Caco-2 (cell line): ENCODE results near the gene ORMDL2. TPM values are rescaled to one million over a fixed set of nuclear protein-coding genes. Genes with fewer than 3 reads are reported as not detected.
"Not testable (repeated sequence)": the region's sequence is repeated elsewhere in the genome, so short reads cannot be mapped to it uniquely, and the experiment has no call there.

Experiments
- BruUV-seq: library from RNA; stranded (reverse); fragments of 400-500 nt; replicated peaks from 2 replicates; lab custom pipeline; 2021; lab: Mats Ljungman, UMichigan
- CTCF ChIA-PET: fragments of 300-600 bp; sonication (Branson Sonifier 250); formaldehyde crosslinking; loops from one replicate; lab custom pipeline; 2022; ENCODE audit warnings: antibody characterized with exemption; lab: Charles Lee
- POLR2A ChIA-PET: fragments of 300-600 bp; sonication (Branson Sonifier 250); formaldehyde crosslinking; loops from one replicate; lab custom pipeline; 2022; ENCODE audit warnings: antibody characterized with exemption; lab: Charles Lee
- DNase-seq, 2 experiments: peaks; one replicate each; pipeline versions ENCODE4 v3.0.0 to v3.0.0-alpha.2; 2020 to 2022
- H3K27me3 ChIP-seq: replicated peaks from 2 replicates; pipeline ENCODE4 v1.6.0; 2011; ENCODE audit warnings: low read length; ENCODE audit not compliant: control insufficient read depth, insufficient read depth
- H3K36me3 ChIP-seq: 2 replicates; pipeline ENCODE4 v1.5.1; 2011; ENCODE audit warnings: low read length; ENCODE audit not compliant: control insufficient read depth, insufficient read depth
- H3K4me1 ChIP-seq: fragments of 250-450 bp; sonication (Bioruptor Pico); 2 replicates; pipeline ENCODE4 v1.5.1; 2020; ENCODE audit warnings: mild to moderate bottlenecking
- H3K4me3 ChIP-seq: 2 replicates; pipeline ENCODE4 v1.5.1; 2011; ENCODE audit warnings: low read depth, mild to moderate bottlenecking, control low read depth, low read length
- H3K9me3 ChIP-seq: fragments of 250-450 bp; sonication (Bioruptor Pico); 2 replicates; pipeline ENCODE4 v1.5.1; 2020; ENCODE audit warnings: mild to moderate bottlenecking, moderate library complexity
- H3K27ac Mint-ChIP-seq: one replicate; pipeline ENCODE4 v1.8.0; 2022; ENCODE audit warnings: mixed read lengths; ENCODE audit not compliant: unreplicated experiment
- H3K27me3 Mint-ChIP-seq: one replicate; pipeline ENCODE4 v1.8.0; 2022; ENCODE audit warnings: mixed read lengths; ENCODE audit not compliant: insufficient read depth, unreplicated experiment
- H3K36me3 Mint-ChIP-seq: one replicate; pipeline ENCODE4 v1.8.0; 2022; ENCODE audit warnings: mild to moderate bottlenecking, mixed read lengths; ENCODE audit not compliant: insufficient read depth, unreplicated experiment
- H3K4me1 Mint-ChIP-seq: one replicate; pipeline ENCODE4 v1.8.0; 2022; ENCODE audit warnings: low read depth, mixed read lengths; ENCODE audit not compliant: unreplicated experiment
- H3K4me3 Mint-ChIP-seq: one replicate; pipeline ENCODE4 v1.8.0; 2022; ENCODE audit warnings: mild to moderate bottlenecking, moderate library complexity, mixed read lengths; ENCODE audit not compliant: unreplicated experiment
- H3K9me3 Mint-ChIP-seq: one replicate; pipeline ENCODE4 v1.8.0; 2022; ENCODE audit warnings: mixed read lengths; ENCODE audit not compliant: unreplicated experiment
- CTCF ChIP-seq, 2 experiments: fragments of 200-600 bp in 1 of 2; IDR thresholded peaks; 1 replicate in 1 of 2; 2 replicates in 1 of 2; pipeline versions ENCODE4 v1.5.1 to v1.8.0; 2011 to 2022; ENCODE audit warnings: antibody characterized with exemption in 1 of 2, control low read depth in 1 of 2, inconsistent platforms in 1 of 2, low read depth in 1 of 2, low read length in 1 of 2, mild to moderate bottlenecking in 1 of 2, moderate library complexity in 1 of 2; ENCODE audit not compliant: insufficient read depth in 1 of 2, severe bottlenecking in 1 of 2, unreplicated experiment in 1 of 2
- intact Hi-C: fragments of 100-400 bp; cut with micrococcal nuclease; formaldehyde crosslinking; loops from one replicate; pipeline ENCODE4 v1.10.0; 2022; ENCODE audit not compliant: unreplicated experiment
- total RNA-seq: library from RNA; stranded (reverse); gene quantifications from 2 replicates; pipeline ENCODE4 v1.2.3, GENCODE V29; 2022

The ORMDL2 gene
- total RNA-seq, 1 experiment from 2014 or later = 44.0 TPM

- Mint-ChIP-seq H3K4me1 (no peaks in the 10 kb centered on the region), H3K27me3 (no peaks in the 10 kb centered on the region), H3K9me3 (no peaks in the 10 kb centered on the region), H3K36me3 (no peaks in the 10 kb centered on the region), H3K27ac (no peak overlapping the region), H3K4me3 (no peak overlapping the region)
- H3K4me1 ChIP-seq = peaks cover 7% of the 10 kb centered on the region; the same call in 1 of the 2 replicates
- ChIA-PET POLR2A (no interaction called here), CTCF (no interaction called here)
- 0 out of 2 replicates have a peak, but pooled peaks cover 3% of the 10 kb centered on the region for H3K9me3 ChIP-seq
- H3K36me3 ChIP-seq = no peaks in the 10 kb centered on the region
- BruUV-seq = no TSS peak
- H3K4me3 ChIP-seq = no peak overlapping the region
- intact Hi-C loops = no loop called here
- no peaks in the 10 kb centered on the region for H3K27me3 ChIP-seq
- no peak for DNase-seq
- no peak for TF ChIP-seq CTCF (IDR thresholded peaks at IDR 0.05; ENCODE audit: insufficient read depth in 1 of 2, low read depth in 1 of 2, low read length in 1 of 2, severe bottlenecking in 1 of 2, unreplicated experiment in 1 of 2)
These were observed 47.5 kb downstream of the ORMDL2 start for GRCh38 chr12:55865327-55865726.

- H3K27me3 ChIP-seq, H3K9me3 ChIP-seq, H3K4me3 Mint-ChIP-seq, H3K27me3 Mint-ChIP-seq, DNase-seq, H3K27ac Mint-ChIP-seq, H3K4me1 Mint-ChIP-seq, BruUV-seq, H3K4me1 ChIP-seq, H3K36me3 ChIP-seq, POLR2A ChIA-PET, intact Hi-C loops, CTCF ChIA-PET, H3K9me3 Mint-ChIP-seq, H3K4me3 ChIP-seq, H3K36me3 Mint-ChIP-seq: not testable (repeated sequence)
These were observed 48.7 kb downstream of the ORMDL2 start for GRCh38 chr12:55866454-55867004.

Other genes with a start within 250 kb of the ORMDL2 start
- not detected in 2 replicates for gene OR2AP1, start 245.6 kb upstream of the ORMDL2 start, total RNA-seq
- not detected in 2 replicates for gene OR10P1, start 181.1 kb upstream of the ORMDL2 start, total RNA-seq
- gene ITGA7, start 110.1 kb upstream of the ORMDL2 start, total RNA-seq = 46.1 and 47.0 TPM in 2 replicates
- gene BLOC1S1, start 102.0 kb upstream of the ORMDL2 start, total RNA-seq = 59.4 and 73.7 TPM in 2 replicates
- gene RDH5, start 97.6 kb upstream of the ORMDL2 start, total RNA-seq = 6.0 and 9.7 TPM in 2 replicates
- gene CD63, start 89.0 kb upstream of the ORMDL2 start, total RNA-seq = 947 and 983 TPM in 2 replicates
- gene GDF11, start 74.9 kb upstream of the ORMDL2 start, total RNA-seq = 11.0 and 13.3 TPM in 2 replicates
- gene SARNP, start 317 bp upstream of the ORMDL2 start, total RNA-seq = 70.9 and 77.6 TPM in 2 replicates
- 21.1 and 24.5 TPM in 2 replicates for gene DNAJC14, start 11.5 kb downstream of the ORMDL2 start, total RNA-seq
- 1.9 and 2.2 TPM in 2 replicates for gene MMP19, start 24.9 kb downstream of the ORMDL2 start, total RNA-seq
- gene PYM1, start 109.9 kb downstream of the ORMDL2 start, total RNA-seq = 39.3 and 47.2 TPM in 2 replicates
- 19.4 and 22.2 TPM in 2 replicates for gene DGKA, start 113.1 kb downstream of the ORMDL2 start, total RNA-seq
- gene PMEL, start 148.0 kb downstream of the ORMDL2 start, total RNA-seq = 7.8 and 9.7 TPM in 2 replicates
- gene CDK2, start 148.8 kb downstream of the ORMDL2 start, total RNA-seq = 103 and 110 TPM in 2 replicates
- gene RAB5B, start 156.0 kb downstream of the ORMDL2 start, total RNA-seq = 98.4 and 107 TPM in 2 replicates
- 37.9 and 40.8 TPM in 2 replicates for gene SUOX, start 179.2 kb downstream of the ORMDL2 start, total RNA-seq
- 15.6 and 15.7 TPM in 2 replicates for gene IKZF4, start 203.0 kb downstream of the ORMDL2 start, total RNA-seq
- gene RPS26, start 223.9 kb downstream of the ORMDL2 start, total RNA-seq = 50.2 and 60.4 TPM in 2 replicates